GM19193 (cell line): ENCODE measurements around the gene SH3RF3.

ENCODE experiments used
- POLR2A ChIP-seq: IDR thresholded peaks from 4 replicates; pipeline ENCODE4 v1.6.1; 2011; ENCODE audit not compliant: insufficient read depth, insufficient read length; ENCODE audit errors: extremely low read depth

SH3RF3 gene

DNA sequence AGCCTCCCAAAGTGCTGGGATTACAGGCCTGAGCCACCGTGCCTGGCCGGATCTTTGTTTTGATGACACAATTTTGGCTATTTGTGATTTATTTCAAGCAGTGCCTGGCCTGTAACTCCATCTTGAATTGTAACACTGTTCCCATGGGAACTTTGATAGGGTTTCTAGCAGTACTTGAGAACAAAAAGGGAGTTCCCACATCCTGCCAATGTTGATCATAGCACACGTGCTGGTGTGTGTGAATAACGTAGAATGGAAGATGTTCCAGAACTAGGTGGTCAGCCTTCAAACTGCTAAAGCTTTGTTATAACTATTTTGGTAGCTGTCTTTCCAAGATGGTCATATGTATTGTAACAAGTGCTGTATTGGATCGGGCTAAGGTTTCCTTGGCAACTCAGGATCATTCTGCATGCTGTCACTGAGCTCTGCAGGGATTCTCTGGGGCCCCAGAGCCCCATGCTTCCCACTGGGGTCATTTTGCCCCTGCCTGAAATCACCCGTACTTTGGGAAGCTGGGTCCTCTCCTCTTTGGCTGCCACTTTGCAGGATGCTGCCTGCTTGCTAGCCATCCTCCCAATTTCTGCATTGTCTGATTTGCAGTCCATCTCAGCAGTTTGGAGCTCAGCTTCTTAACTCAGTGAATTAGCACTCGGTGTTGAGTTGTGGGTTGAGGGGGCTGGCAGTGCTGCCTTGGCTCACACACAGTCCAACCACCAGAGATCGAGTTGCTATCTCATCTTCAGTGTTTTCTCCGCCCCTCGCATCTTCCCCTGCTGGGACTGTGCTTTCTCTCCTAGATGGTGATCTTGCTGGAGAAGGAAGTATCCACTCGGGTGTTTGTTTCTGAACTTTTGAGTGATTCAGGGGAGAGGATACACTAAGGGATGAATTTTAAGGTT, 26.8 kb downstream of the SH3RF3 start:
- no peak for TF ChIP-seq POLR2A

- no peak for TF ChIP-seq POLR2A
Measured at GRCh38 chr2:109157563-109158105, 28.6 kb downstream of the SH3RF3 start.

DNA sequence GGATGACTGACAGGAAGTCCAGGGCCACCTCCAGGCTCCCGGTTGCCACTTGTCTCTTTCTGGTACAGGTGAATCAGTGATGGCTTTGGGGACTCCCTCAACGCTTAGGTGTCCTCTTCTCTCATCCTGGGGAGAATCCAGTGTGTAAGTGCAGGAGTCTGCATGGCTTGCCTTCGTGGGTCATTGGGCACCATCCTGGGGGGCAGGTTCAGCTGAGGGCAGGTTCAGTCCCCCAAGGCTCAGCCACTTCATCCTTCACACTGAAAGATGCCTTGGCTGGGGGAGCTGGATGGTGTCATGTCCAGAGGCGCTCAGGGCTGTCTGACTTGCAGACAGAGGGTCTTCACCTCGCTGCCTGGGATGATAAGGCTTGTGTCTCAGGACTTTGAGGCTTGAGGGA, 29.2 kb downstream of the SH3RF3 start:
- no peak for TF ChIP-seq POLR2A

DNA sequence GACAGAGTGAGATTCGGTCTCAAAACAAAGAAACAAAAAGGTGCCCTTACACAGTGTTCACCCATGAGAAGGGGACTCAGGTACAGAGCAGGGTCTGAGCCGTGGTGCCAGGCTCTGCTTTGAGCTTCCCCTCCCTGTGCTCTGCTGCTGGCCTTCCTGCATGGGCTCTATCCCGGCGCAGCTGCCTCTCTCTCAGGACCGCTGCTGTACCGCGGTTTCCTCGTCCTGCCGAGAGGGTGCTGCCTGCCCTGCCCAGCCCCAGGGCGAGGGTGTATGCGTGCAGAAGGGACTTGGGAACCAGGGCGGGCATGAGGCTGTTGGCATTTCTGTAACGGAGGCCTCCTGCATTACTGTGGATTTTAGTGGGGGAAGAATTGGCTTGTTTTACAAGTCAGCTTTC, 30.1 kb downstream of the SH3RF3 start:
- TF ChIP-seq POLR2A, result no peak

DNA sequence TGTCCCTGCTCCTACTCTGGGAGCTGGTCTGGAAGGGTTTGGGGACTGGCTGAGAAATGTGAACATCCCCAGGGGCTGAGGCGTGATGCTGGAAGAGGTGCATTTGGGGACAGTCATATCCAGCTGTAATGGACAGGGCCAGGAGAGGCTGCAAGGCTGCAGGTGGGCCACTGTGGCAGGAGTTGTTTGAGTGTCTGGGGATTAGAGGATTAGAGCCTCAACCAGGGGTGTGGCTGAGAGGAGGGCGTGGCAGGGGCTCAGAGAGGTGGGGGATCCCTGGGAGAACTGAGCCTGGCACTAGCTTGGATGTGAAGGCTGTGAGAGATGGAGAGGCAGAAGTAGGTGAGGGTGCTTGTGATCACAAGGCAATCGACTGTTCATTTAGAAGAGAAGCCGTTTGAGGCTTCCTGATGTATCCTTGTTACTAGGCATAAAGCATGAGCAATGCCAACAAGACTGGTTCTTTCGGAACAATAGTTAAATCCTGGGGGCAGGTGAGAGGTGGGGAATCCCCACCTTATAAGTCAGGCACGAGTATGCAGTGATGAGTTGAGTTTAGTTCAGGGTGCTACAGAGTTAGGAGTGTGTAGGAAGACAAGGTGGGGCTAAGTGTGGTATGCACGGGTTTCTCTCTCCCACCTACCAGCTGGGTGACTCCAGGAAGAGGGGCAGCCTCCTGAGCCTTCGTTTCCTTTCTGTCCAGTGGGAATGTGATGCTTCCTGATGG, 31.9 kb downstream of the SH3RF3 start:
- TF ChIP-seq POLR2A, result no peak

DNA sequence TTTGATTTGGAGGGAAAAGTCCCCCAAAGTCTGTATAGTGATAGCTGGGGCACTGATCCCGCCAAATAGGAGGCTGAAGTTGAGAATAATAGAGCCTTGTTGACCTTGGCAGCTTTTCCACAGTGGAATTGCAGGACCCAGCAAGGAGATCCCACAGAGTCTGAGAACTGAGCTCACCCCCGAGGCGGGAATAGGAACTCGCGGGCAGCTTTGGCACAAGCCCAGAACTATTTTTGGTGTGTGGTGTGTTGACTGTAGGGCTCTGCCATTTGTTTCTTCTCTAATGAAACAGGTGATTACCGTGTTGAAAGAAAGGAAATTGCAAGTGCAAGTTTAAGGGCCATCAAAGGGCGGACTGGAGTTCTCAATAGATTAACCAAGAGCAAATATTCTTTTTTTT, 34.0 kb downstream of the SH3RF3 start:
- TF ChIP-seq POLR2A, result no peak

- no peak for TF ChIP-seq POLR2A
Measured at GRCh38 chr2:109164311-109164710, 35.3 kb downstream of the SH3RF3 start.

- no peak for TF ChIP-seq POLR2A
Measured at GRCh38 chr2:109164739-109165221, 35.8 kb downstream of the SH3RF3 start.

- no peak for TF ChIP-seq POLR2A
Measured at GRCh38 chr2:109166811-109167210, 37.8 kb downstream of the SH3RF3 start.

DNA sequence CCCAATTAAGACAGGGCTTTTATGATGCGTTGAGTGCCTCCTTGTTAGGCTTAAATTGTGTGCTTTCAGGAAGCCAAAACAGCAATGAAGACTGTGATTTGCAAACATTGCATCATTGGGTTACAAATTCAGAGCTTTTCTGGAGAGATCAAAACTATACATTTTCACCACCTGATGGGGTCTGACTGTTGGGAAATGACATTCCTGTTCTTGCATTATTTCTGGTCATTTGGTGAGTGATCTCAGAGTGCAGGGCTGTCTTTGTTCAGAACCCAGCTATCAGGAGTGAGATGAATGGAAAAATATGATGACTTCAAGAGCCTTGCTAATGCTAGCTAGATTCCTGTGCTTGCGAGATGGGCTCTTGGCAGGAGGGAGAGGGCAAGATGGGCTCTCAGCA, 39.1 kb downstream of the SH3RF3 start:
- no peak for TF ChIP-seq POLR2A

- no peak for TF ChIP-seq POLR2A
Measured at GRCh38 chr2:109168716-109169115, 39.7 kb downstream of the SH3RF3 start.

GRCh38 chr2:109170645-109171044, 41.6 kb downstream of the SH3RF3 start:
- no peak for TF ChIP-seq POLR2A

- no peak for TF ChIP-seq POLR2A
Measured at GRCh38 chr2:109171444-109172334, 42.7 kb downstream of the SH3RF3 start.

DNA sequence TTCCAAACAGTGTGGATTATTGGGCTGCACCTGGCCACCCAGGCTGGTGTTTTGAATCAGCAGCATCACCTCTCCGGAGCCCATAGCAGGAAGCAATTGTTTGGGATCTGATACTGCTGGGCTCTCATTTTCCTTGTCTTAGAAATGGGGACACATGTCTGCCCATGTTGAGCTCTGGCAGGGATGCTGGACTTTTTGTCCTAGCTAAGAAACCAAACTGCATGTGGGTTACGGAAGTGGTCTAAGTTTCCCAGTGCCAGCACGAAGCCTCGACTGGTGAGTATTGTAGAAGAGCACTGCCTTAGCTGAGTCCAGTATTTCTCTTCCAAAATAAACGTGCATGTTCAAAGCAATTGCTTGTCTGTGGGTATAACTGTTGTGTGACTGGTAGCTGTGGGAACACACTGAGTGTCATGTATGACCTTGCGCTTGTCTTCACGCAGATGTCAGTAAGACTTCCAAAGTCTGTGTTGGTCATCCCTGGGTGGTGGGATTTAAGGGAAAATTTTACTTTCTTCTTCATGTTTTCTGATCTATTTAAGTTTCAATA, 43.6 kb downstream of the SH3RF3 start:
- TF ChIP-seq POLR2A, result no peak
